ENCODE results near the gene RAB20.

- TF ChIP-seq POLR2AphosphoS5 (IDR thresholded peaks at IDR 0.05; ENCODE audit: low read depth, low read length) = no peak
- no peak for TF ChIP-seq REST (IDR thresholded peaks at IDR 0.05; ENCODE audit: insufficient read depth in 1 of 2, low read depth in 2 of 2, low read length in 2 of 2)
- no peak for TF ChIP-seq TAF1 (IDR thresholded peaks at IDR 0.05; ENCODE audit: borderline replicate concordance, insufficient read depth, low read length)
- TF ChIP-seq SIN3A (IDR thresholded peaks at IDR 0.05; ENCODE audit: borderline replicate concordance, insufficient read depth, low read length) = no peak
- no peak for TF ChIP-seq FOXP2 (optimal IDR thresholded peaks at IDR 0.05; ENCODE audit: borderline replicate concordance, extremely low read depth, extremely low read length, insufficient read depth)
Measured at GRCh38 chr13:110556224-110556606, 5.3 kb downstream of the RAB20 start.

All from PFSK-1 (cell line).